GM21825 (cell line): ENCODE results near the gene NHEJ1.

Source experiments
- ATAC-seq: cut with Tn5 transposase; IDR thresholded peaks from one replicate; pipeline ENCODE4 v1.9.1; 2021; ENCODE audit warnings: mild to moderate bottlenecking, moderate library complexity; ENCODE audit not compliant: unreplicated experiment

The NHEJ1 gene

DNA sequence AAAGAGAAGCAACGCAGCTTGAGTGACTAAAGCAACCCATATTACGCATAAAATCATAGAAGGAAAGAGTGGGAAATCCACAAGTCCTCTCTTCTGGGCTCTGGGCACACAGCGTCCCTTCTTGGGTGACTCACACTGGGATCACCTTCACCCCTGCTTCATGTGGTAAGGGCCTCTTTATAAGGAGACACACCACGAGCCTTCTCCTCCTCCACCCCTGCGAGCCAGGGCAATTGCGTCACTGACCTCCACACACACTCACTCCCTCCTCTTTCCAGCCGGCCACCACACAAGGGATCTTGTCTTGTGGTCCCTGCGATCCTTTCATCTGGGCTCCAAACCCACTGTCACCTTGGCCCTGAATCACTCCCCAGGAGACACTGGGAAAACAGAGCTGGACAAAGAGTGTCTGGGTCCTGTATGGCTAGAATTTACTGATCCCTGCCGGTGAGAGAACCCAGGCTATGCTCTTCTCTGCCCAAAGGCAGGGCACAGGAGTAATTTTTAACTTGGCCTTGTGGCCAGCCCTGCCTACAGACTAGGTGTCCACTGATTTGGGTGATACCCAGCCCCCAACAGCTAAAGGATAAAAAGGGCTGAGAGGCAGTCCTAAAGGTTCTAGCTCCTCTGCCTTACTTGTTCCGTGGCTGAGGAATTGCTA, 35.3 kb downstream of the NHEJ1 start:
- no peak for ATAC-seq

DNA sequence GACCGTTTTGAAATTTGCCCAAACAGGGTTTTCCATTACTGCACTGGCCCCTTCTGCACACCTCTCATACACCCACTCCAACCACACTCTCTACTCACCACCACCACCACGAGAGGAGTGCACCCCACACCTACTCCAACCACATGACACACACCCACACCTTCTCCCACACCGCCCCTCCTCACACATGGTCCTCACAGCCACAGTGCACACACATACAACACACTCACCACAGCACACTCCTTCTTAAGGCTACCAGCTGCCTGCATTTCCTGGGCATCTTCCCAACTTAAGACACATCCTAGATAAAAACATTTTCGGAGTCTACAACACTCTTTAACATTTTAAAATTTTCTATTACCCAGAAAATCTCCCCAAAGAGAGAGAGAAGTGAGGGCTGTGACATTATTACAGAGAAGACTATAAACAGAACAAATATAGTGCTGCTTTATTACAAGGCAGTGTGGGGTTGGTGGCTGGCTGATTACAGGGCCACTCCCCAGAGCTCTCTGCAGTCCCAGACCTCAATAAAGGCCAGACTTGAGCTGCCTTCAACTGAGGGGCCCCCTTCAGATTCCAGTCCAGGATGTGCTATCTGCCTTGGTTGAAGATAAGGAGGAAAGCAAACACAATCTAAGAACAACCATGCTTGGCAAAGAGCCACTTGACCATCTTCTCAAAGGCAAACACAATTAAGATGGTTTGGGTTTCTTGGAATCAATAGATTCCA, 36.1 kb downstream of the NHEJ1 start:
- ATAC-seq, result no peak

DNA sequence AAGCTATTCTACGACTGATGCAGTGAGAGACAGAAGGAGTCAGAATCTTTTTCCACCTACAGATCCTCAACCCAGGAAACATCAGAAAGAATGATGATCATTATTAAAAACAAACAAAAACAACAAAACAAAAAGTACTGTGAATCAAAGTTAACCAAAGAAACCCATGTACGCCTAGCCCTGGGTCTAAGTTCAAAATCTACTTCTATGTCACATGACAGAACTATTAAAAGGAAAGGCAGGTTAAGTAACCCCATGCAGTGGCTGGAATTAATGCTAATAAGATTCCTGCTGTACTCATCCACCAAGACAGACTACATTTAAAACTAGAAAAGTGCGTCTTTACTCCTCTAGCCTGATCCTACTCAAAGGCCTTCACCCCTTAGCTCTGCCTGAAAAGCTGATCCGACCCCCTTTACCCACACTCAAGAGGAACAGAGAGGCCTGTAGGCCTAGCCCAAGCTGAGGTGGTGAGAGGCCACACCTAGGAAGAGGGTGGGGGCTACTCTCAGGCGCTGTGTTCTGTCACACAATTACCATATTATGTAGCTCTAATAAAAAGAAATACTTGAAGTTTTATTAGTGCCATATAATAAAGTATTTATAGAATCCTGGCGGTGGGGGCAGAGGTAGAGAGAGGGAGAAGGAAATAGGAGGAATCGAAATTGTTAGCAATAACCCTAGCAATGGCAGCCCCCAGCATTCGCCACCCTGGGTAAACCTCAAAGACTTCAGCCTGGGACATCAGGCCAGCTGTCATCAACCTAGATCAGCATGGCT, 37.1 kb downstream of the NHEJ1 start:
- no peak for ATAC-seq

DNA sequence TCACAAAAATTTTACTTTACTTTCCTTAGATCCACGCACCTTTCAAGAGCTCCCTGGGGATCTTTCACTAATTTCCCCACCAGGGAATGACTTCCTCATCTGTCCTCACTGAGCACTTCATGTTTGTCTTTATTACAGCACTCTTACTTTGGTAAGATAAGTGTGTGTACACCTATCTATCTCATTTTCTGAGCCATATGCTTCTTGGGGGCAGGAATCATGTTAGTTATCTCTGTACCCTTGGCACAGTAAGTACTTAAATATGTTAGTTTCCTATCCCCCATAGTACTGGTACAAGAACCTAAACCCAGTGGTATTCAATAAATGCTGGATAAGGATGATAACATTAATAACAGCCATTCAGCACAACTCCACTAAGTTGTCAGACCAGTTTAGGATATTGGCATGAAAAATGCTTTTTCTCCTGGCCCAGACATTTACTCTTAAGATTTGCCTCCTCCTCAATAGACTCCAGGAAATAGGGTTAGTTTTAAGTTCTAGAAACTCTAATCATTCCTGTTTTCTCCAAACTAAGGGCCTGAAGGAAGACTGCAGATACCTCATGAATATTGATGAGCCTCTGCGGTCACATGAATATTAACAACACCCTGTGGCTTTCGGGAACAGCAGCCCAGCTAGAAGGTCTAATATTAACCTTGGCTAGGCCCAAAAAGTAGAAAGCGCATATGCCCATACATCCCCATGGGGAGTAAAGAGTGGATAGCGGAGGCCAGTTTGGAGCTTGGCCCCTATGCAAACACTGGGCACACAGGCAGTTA, 38.2 kb downstream of the NHEJ1 start:
- no peak for ATAC-seq

- no peak for ATAC-seq
These were observed 40.5 kb downstream of the NHEJ1 start for GRCh38 chr2:219120082-219120481.

GRCh38 chr2:219119422-219120043, 41.1 kb downstream of the NHEJ1 start:
- no peak for ATAC-seq

DNA sequence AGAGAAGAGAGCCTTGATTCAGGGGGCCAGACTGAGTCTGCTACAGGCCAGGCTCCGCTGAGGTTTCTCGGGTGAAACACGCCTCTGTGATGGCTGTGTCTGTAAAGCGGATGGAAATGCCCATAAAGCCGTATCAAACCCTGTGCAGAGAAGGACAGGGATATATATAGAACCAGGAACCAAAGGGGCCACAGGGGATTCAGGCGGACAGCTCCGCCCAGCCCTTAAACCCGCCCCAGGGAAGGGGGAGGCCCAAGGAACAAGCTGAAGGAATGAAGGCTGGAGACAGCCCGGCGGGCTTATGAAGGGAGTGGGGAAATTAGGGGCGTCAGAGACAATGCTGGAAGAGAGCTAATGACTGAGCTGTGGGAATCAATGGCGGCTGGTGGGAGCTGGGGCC, 42.1 kb downstream of the NHEJ1 start:
- ATAC-seq, result no peak

DNA sequence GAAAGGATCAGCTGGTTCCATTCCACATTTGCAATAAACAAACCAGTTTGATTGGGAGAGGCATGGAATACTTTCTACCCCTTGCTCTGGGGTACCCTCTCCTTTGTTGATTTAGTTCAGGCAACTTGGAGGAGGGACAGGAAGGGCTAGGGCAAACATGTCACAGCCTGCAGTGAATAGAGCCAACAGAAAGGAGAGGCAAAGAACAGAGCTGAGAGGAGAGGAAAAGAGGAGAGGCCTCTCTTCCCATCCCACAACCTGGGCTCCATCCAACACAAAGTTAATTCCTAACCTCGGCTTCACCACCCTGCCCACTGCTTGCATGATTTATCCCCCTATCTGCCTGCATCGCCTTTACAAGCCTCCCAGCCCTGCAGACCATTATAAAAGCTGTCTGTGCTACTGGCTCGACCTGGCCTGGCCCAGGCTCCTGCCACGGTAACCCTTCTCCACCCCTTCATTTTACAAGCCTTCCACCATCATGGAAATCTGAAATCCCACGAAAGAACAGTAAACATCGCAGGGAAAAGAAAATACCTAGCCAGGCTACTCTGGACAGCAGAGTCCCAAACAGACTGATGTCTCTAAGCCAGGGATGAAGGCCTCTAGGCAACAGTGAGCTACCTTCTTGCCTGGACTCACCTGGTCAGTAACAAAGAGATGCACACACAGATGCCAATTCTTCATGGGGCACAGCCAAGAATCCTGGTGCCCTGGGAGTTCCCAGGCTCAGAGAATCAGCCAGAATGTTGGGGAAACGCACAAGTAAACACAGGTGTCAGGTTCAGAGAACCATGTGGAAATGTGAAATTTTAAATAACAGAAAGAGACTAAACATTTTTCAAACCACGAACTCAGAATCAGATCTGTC, 43.6 kb downstream of the NHEJ1 start:
- ATAC-seq, result no peak

DNA sequence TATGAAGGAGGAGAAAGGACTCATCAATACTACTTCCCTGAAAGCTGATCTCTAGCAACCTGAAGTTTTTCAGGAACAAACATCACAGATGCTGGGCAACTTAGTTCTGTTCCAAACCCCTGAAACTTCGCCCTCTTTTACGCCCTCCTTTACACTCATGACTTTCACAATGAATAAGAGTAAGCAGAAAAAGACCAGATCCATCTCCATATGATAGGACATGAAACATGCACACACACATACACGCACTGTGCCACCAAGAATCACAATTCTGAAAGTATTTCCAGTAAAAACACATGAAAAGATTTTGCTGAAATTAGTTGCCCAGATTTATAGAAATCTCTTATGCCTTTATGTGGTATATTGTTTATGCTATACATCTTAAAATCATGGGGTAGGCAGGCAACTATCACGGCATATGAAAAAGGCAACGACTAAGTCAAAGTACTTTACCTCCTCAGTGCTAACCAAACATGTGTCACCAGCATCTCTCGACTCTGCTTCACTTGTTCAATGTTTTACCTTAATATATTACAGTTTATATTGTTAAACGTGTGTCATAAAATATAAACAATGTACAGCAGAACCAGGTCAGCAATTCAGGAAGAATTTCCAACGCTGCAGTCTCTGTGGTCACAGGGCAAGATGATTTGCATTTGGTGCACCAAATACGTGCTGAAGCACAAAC, 47.8 kb downstream of the NHEJ1 start:
- no peak for ATAC-seq

- no peak for ATAC-seq
These were observed 48.6 kb downstream of the NHEJ1 start for GRCh38 chr2:219112062-219112406.

- ATAC-seq, result no peak
These were observed 49.1 kb downstream of the NHEJ1 start for GRCh38 chr2:219111375-219112061.

GRCh38 chr2:219109471-219109870, 51.1 kb downstream of the NHEJ1 start:
- ATAC-seq, result no peak

DNA sequence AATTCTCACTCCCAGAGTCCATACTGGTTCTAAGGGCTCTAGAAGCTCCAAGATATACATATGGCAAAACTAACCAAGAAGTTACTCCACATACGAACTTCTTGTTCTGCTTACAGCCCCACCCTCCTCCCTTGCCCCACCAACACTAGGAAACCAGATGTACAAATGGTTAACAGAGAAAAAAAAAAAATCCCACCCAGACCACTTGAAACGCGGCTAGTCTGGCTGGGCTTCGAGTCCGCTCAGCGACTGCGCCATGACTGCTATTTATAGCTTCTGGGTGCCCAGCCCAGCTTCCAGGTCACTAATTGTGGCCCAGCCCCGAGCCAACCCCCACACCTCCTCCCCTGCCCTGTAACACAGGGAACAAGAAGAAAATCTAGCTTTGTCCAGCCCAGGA, 52.9 kb downstream of the NHEJ1 start:
- no peak for ATAC-seq

GRCh38 chr2:219106251-219106650, 54.4 kb downstream of the NHEJ1 start:
- ATAC-seq, result no peak

DNA sequence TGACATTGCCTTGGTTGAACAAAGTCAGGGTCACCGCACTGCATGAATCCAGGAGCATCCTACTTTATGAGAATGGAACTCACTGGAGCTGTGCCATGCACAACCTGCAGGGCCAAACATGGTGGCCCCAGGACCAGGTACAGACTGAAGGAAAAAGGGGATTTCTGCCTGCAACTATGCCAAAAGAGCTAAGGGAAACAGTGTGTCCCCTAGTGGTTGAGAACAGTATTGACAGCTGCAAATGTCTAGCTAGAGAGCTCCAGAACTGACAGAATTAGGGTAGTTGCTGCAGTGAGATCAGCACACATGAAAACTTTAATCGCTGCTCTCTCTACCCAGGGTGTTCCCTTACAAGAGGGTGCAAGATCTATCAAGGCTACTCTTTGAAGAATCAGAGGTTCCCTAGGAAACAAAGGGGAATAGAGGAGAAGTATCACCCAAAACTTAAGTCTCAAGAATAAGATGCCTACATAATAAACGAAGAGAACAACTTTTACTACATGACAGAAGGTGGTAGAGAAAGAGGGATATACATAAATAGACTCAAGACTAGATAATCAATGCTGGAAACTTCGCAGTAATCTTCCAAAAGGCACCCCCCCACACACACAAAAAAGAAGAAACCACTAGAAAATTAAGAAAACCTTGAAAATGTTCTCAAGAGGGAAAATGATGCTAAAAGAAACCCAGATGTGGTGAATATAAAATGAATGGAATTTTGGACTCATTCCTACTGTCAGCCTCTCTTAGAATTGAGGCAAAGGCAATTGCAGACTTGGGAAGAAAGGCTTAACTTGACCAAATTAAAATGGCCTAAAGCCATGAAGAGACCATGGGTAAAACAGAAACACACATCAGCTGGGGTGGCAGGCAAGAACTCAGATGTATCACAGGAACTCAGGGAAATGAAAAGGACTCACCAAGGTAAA, 56.2 kb downstream of the NHEJ1 start:
- ATAC-seq, result no peak

- no peak for ATAC-seq
These were observed 61.3 kb downstream of the NHEJ1 start for GRCh38 chr2:219099329-219099728.

GRCh38 chr2:219095406-219095935, 65.1 kb downstream of the NHEJ1 start:
- ATAC-seq, result no peak
